IMR-90 (cell line): ENCODE measurements around the gene BCAS1. TPM values are rescaled to one million over a fixed set of nuclear protein-coding genes. Genes with fewer than 3 reads are reported as not detected.

Experiments
- ATAC-seq: fragments of 200-7000 bp; cut with Tn5 transposase; 2 replicates; pipeline ENCODE4 v1.9.1; 2020; ENCODE audit warnings: low read depth, mild to moderate bottlenecking, moderate library complexity
- BruUV-seq: library from RNA; stranded (reverse); fragments of 400-500 nt; replicated peaks from 2 replicates; lab custom pipeline; 2021; lab: Mats Ljungman, UMichigan
- CTCF ChIA-PET: fragments of 300-600 bp; formaldehyde crosslinking; extraction: SDS; loops from one replicate; lab custom pipeline; 2021; ENCODE audit warnings: antibody characterized with exemption; lab: Yijun Ruan, JAX
- POLR2A ChIA-PET: fragments of 300-600 bp; sonication (Branson Sonifier 250); formaldehyde crosslinking; loops from one replicate; lab custom pipeline; 2022; ENCODE audit warnings: antibody characterized with exemption; ENCODE audit not compliant: unreplicated experiment; lab: Charles Lee
- DNase-seq: peaks from one replicate; pipeline ENCODE4 v3.0.0; 2013
- H2AFZ ChIP-seq: replicated peaks from 2 replicates; pipeline ENCODE3; 2013; ENCODE audit warnings: low read length, mild to moderate bottlenecking; ENCODE audit not compliant: poor library complexity
- H2AK5ac ChIP-seq: 2 replicates; pipeline ENCODE4 v1.6.1; 2013; ENCODE audit warnings: low read depth, low read length, inconsistent platforms
- H2AK9ac ChIP-seq: replicated peaks from 2 replicates; pipeline ENCODE3; 2013; ENCODE audit warnings: mild to moderate bottlenecking, low read depth, low read length, moderate library complexity; ENCODE audit not compliant: poor library complexity
- H2BK120ac ChIP-seq: 2 replicates; pipeline ENCODE4 v1.6.1; 2013; ENCODE audit warnings: low read depth, low read length, inconsistent platforms
- H2BK15ac ChIP-seq: 3 replicates; pipeline ENCODE4 v1.6.1; 2013; ENCODE audit warnings: low read depth, low read length, inconsistent platforms
- H2BK20ac ChIP-seq: 2 replicates; pipeline ENCODE4 v1.6.1; 2013; ENCODE audit warnings: low read depth, mild to moderate bottlenecking, inconsistent platforms, low read length, moderate library complexity
- H2BK5ac ChIP-seq: 2 replicates; pipeline ENCODE4 v1.6.1; 2013; ENCODE audit warnings: mild to moderate bottlenecking, low read depth, low read length, inconsistent platforms; ENCODE audit not compliant: poor library complexity, severe bottlenecking
- H3K14ac ChIP-seq: replicated peaks from 2 replicates; pipeline ENCODE4 v1.6.1; 2013; ENCODE audit warnings: low read depth, low read length, inconsistent platforms
- H3K18ac ChIP-seq: 2 replicates; pipeline ENCODE4 v1.6.1; 2013; ENCODE audit warnings: low read depth, low read length, control low read depth
- H3K23ac ChIP-seq: 2 replicates; pipeline ENCODE4 v1.6.1; 2013; ENCODE audit warnings: low read depth, low read length, inconsistent platforms
- H3K27ac ChIP-seq: 2 replicates; pipeline ENCODE4 v1.5.1; 2013; ENCODE audit warnings: mild to moderate bottlenecking, control low read depth, low read length; ENCODE audit not compliant: insufficient read depth
- H3K27me3 ChIP-seq: 2 replicates; pipeline ENCODE4 v1.6.1; 2013; ENCODE audit warnings: low read length; ENCODE audit not compliant: control insufficient read depth, insufficient read depth
- H3K36me3 ChIP-seq: 2 replicates; pipeline ENCODE4 v1.6.1; 2013; ENCODE audit warnings: low read length, mixed read lengths; ENCODE audit not compliant: control insufficient read depth, insufficient read depth
- H3K4ac ChIP-seq: 2 replicates; pipeline ENCODE4 v1.6.1; 2013; ENCODE audit warnings: low read depth, low read length, inconsistent platforms
- H3K4me1 ChIP-seq: 2 replicates; pipeline ENCODE4 v1.6.1; 2013; ENCODE audit warnings: low read length, mixed read lengths; ENCODE audit not compliant: control insufficient read depth, insufficient read depth
- H3K4me2 ChIP-seq: 2 replicates; pipeline ENCODE4 v1.6.1; 2013; ENCODE audit warnings: low read depth, mild to moderate bottlenecking, control low read depth, low read length, moderate library complexity
- H3K4me3 ChIP-seq: 2 replicates; pipeline ENCODE4 v1.5.1; 2013; ENCODE audit warnings: low read depth, mild to moderate bottlenecking, control low read depth, low read length, moderate library complexity; ENCODE audit not compliant: insufficient read depth
- H3K56ac ChIP-seq: 2 replicates; pipeline ENCODE4 v1.6.1; 2013; ENCODE audit warnings: low read length, inconsistent platforms; ENCODE audit not compliant: insufficient read depth; ENCODE audit errors: extremely low read depth
- H3K79me1 ChIP-seq, 2 experiments: 2 replicates each; pipeline ENCODE4 v1.6.1; 2013; ENCODE audit warnings: low read length in 2 of 2, inconsistent platforms in 1 of 2, low read depth in 1 of 2
- H3K9ac ChIP-seq: 2 replicates; pipeline ENCODE4 v1.6.1; 2013; ENCODE audit warnings: low read depth, low read length, control low read depth
- H3K9me1 ChIP-seq: 2 replicates; pipeline ENCODE4 v1.6.1; 2013; ENCODE audit warnings: low read length, inconsistent platforms; ENCODE audit not compliant: insufficient read depth
- H3K9me3 ChIP-seq: 2 replicates; pipeline ENCODE4 v1.6.1; 2013; ENCODE audit warnings: low read length; ENCODE audit not compliant: control insufficient read depth, insufficient read depth
- H4K20me1 ChIP-seq: 2 replicates; pipeline ENCODE4 v1.6.1; 2013; ENCODE audit warnings: low read length, inconsistent platforms; ENCODE audit not compliant: insufficient read depth
- H4K5ac ChIP-seq: 2 replicates; pipeline ENCODE4 v1.6.1; 2013; ENCODE audit warnings: mild to moderate bottlenecking, low read depth, low read length, control low read depth
- H4K8ac ChIP-seq, 2 experiments: 2 replicates each; pipeline ENCODE4 v1.6.1; 2013; ENCODE audit warnings: low read depth in 2 of 2, low read length in 2 of 2, control low read depth in 1 of 2, inconsistent platforms in 1 of 2
- H4K91ac ChIP-seq: 2 replicates; pipeline ENCODE4 v1.6.1; 2013; ENCODE audit warnings: low read depth, low read length, inconsistent platforms; ENCODE audit not compliant: insufficient read depth
- USF2 ChIP-seq: fragments of 150-350 bp; IDR thresholded peaks from 2 replicates; pipeline ENCODE4 v1.6.1; 2017; ENCODE audit warnings: mild to moderate bottlenecking, antibody characterized with exemption, low read length, low read depth
- WGBS, 2 experiments: methylation state at CpG; one replicate each; pipeline versions ENCODE4 v1.1.5 to v1.1.7; 2013; ENCODE audit warnings: missing lambda C conversion rate in 2 of 2; ENCODE audit not compliant: insufficient read length in 1 of 2; ENCODE audit errors: extremely low coverage in 2 of 2; 5-methylcytosine and 5-hydroxymethylcytosine counted together
- dilution Hi-C: fragments of 300-500 bp; cut with HindIII; formaldehyde crosslinking; loops from one replicate; pipeline ENCODE4 v1.14.3; 2018; ENCODE audit warnings: low sequenced_read_pairs; ENCODE audit not compliant: unreplicated experiment
- in situ Hi-C: fragments of 300-500 bp; cut with MboI; formaldehyde crosslinking; loops from 3 replicates; pipeline ENCODE4 v1.14.3; 2019; ENCODE audit warnings: low sequenced_read_pairs, inconsistent platforms, mixed read lengths
- intact Hi-C: fragments of 100-400 bp; cut with micrococcal nuclease; formaldehyde crosslinking; loops from 2 replicates; pipeline ENCODE4 v1.10.0; 2022
- polyA plus RNA-seq, 3 experiments: library from polyadenylated mRNA; depleted of rRNA; stranded (reverse); fragments of >200 nt; gene quantifications; 2 replicates each; pipeline ENCODE4 v1.2.3, GENCODE V29; 2012; ENCODE audit warnings: low replicate concordance in 1 of 3
- total RNA-seq: library from RNA; depleted of rRNA; stranded (reverse); fragments of >200 nt; gene quantifications from 2 replicates; pipeline ENCODE4 v1.2.3, GENCODE V29; 2012

The BCAS1 gene
- total and polyA plus RNA-seq, 2 of the 4 experiments (the other 2 are of a cell fraction), result under 0.01 TPM; not detected in 1

GRCh38 chr20:53990003-53990402 is 80.4 kb downstream of the BCAS1 start:
- no peak for DNase-seq
- in situ Hi-C loops, result loop anchor here (25.0 kb wide), 3 partner anchors 97 to 1753 kb away; no protein-coding TSS in a partner anchor
- H3K9me3 ChIP-seq, result no peaks in the 10 kb centered on the region
- H4K8ac ChIP-seq, result no peak overlapping the region
- H3K9me1 ChIP-seq, result no peaks in the 10 kb centered on the region
- no peaks in the 10 kb centered on the region for H4K20me1 ChIP-seq
- H2BK120ac ChIP-seq, result no peak overlapping the region
- no peak overlapping the region for H3K27ac ChIP-seq
- no peak overlapping the region for H3K4ac ChIP-seq
- WGBS, 2 experiments, result no CpG with 5 or more reads among the region's 2 CpGs
- no peak for TF ChIP-seq USF2
- no peak overlapping the region for H2BK15ac ChIP-seq
- H2BK20ac ChIP-seq, result no peak overlapping the region
- H3K9ac ChIP-seq, result no peak overlapping the region
- H3K56ac ChIP-seq, result no peak overlapping the region
- H3K79me1 ChIP-seq, result no peaks in the 10 kb centered on the region
- no peak overlapping the region for H3K14ac ChIP-seq
- no peak overlapping the region for H3K4me3 ChIP-seq
- H2AFZ ChIP-seq, result no peak overlapping the region
- H3K18ac ChIP-seq, result no peak overlapping the region
- no peaks in the 10 kb centered on the region for H3K4me1 ChIP-seq
- no peak overlapping the region for H4K5ac ChIP-seq
- dilution Hi-C loops, result no loop called here
- intact Hi-C loops, result no loop called here
- no peak for ATAC-seq
- H2BK5ac ChIP-seq, result no peak overlapping the region
- H3K27me3 ChIP-seq, result no peaks in the 10 kb centered on the region
- CTCF ChIA-PET, result no interaction called here
- H4K91ac ChIP-seq, result no peak overlapping the region
- H3K4me2 ChIP-seq, result no peak overlapping the region
- H2AK9ac ChIP-seq, result no peak overlapping the region
- H3K36me3 ChIP-seq, result no peaks in the 10 kb centered on the region
- no peak overlapping the region for H2AK5ac ChIP-seq
- POLR2A ChIA-PET, result no interaction called here
- no TSS peak for BruUV-seq
- no peak overlapping the region for H3K23ac ChIP-seq
